HCT116 (cell line): ENCODE results near the gene SMNDC1. TPM values are rescaled to one million over a fixed set of nuclear protein-coding genes. Genes with fewer than 3 reads are reported as not detected.

Source experiments
- ATAC-seq: fragments of 200-7000 bp; cut with Tn5 transposase; 2 replicates; pipeline ENCODE4 v1.9.1; 2020; ENCODE audit warnings: mild to moderate bottlenecking, moderate library complexity
- BruUV-seq: library from RNA; stranded (reverse); fragments of 400-500 nt; replicated peaks from 2 replicates; lab custom pipeline; 2021; lab: Mats Ljungman, UMichigan
- CTCF ChIA-PET: fragments of 300-600 bp; sonication (Branson Sonifier 250); formaldehyde crosslinking; loops from one replicate; lab custom pipeline; 2021; ENCODE audit warnings: antibody characterized with exemption; lab: Charles Lee
- POLR2A ChIA-PET: fragments of 300-600, 350-600 bp; sonication (Branson Sonifier 250); formaldehyde crosslinking; loops from one replicate; lab custom pipeline; 2021; ENCODE audit warnings: antibody characterized with exemption; lab: Charles Lee
- RAD21 ChIA-PET, 2 experiments: fragments of 300-600 bp; sonication (Branson Sonifier 250); formaldehyde crosslinking; loops; one replicate each; lab custom pipeline; 2023; ENCODE audit warnings: low total read pairs in 2 of 2; ENCODE audit not compliant: uncharacterized antibody in 2 of 2, unreplicated experiment in 2 of 2, low non-redundant PET in 1 of 2; lab: Charles Lee
- DNase-seq: peaks from one replicate; pipeline ENCODE4 v3.0.0-alpha.2; 2010; ENCODE audit warnings: low read depth, low spot score
- H2AFZ ChIP-seq: fragments of 200-600 bp; shearing (Covaris generic), sonication (generic); 2 replicates; pipeline ENCODE4 v1.6.1; 2017; ENCODE audit warnings: low read depth, mixed run types, mixed read lengths, antibody characterized with exemption, low read length; ENCODE audit not compliant: poor library complexity, severe bottlenecking
- H3K27ac ChIP-seq: 2 replicates; pipeline ENCODE4 v1.5.1; 2012; ENCODE audit warnings: low read depth, low read length
- H3K27me3 ChIP-seq: fragments of 200-600 bp; sonication (generic); 2 replicates; pipeline ENCODE4 v1.6.1; 2016; ENCODE audit warnings: mixed run types, low read length, mixed read lengths; ENCODE audit not compliant: insufficient read depth
- H3K36me3 ChIP-seq, 2 experiments: fragments of 200-500 bp in 1 of 2; fragments of 200-600 bp in 1 of 2; sonication (Bioruptor generic) in 1 of 2; sonication (generic) in 1 of 2; 2 replicates each; pipeline versions ENCODE4 v1.5.1 to v1.6.1; 2014 to 2016; ENCODE audit warnings: low read length in 2 of 2, inconsistent platforms in 1 of 2, mixed read lengths in 1 of 2, mixed run types in 1 of 2; ENCODE audit not compliant: insufficient read depth in 2 of 2, control insufficient read depth in 1 of 2
- H3K4me1 ChIP-seq, 2 experiments: fragments of 200-600 bp in 1 of 2; sonication (generic) in 1 of 2; 2 replicates each; pipeline versions ENCODE4 v1.5.1 to v1.6.1; 2012 to 2017; ENCODE audit warnings: low read length in 2 of 2, inconsistent platforms in 1 of 2, mild to moderate bottlenecking in 1 of 2, mixed read lengths in 1 of 2, mixed run types in 1 of 2, moderate library complexity in 1 of 2; ENCODE audit not compliant: insufficient read depth in 2 of 2, control insufficient read depth in 1 of 2
- H3K4me2 ChIP-seq: fragments of 200-600 bp; sonication (generic); 2 replicates; pipeline ENCODE4 v1.6.1; 2017; ENCODE audit warnings: mixed run types, low read length, mixed read lengths
- H3K4me3 ChIP-seq, 2 experiments: fragments of 200-600 bp in 1 of 2; sonication (generic) in 1 of 2; replicated peaks in 1 of 2; 2 replicates each; pipeline ENCODE4 v1.5.1; 2011 to 2016; ENCODE audit warnings: low read length in 2 of 2, control low read depth in 1 of 2, low read depth in 1 of 2, mild to moderate bottlenecking in 1 of 2, mixed read lengths in 1 of 2, mixed run types in 1 of 2
- H3K79me2 ChIP-seq: fragments of 200-600 bp; sonication (generic); 2 replicates; pipeline ENCODE4 v1.6.1; 2017; ENCODE audit warnings: mild to moderate bottlenecking, mixed run types, low read length, moderate library complexity, mixed read lengths; ENCODE audit not compliant: insufficient read depth
- H3K9ac ChIP-seq: fragments of 200-600 bp; sonication (generic); 2 replicates; pipeline ENCODE4 v1.6.1; 2016; ENCODE audit warnings: low read length, mixed read lengths
- H3K9me2 ChIP-seq: fragments of 200-600 bp; sonication (generic), shearing (Covaris generic); 2 replicates; pipeline ENCODE4 v1.6.1; 2017; ENCODE audit warnings: mixed run types, mild to moderate bottlenecking, moderate library complexity; ENCODE audit not compliant: insufficient read depth
- H3K9me3 ChIP-seq, 2 experiments: fragments of 200-500 bp in 1 of 2; fragments of 200-600 bp in 1 of 2; sonication (Bioruptor generic) in 1 of 2; sonication (generic) in 1 of 2; 2 replicates each; pipeline ENCODE4 v1.6.1; 2014 to 2017; ENCODE audit warnings: low read length in 2 of 2, mixed read lengths in 2 of 2, inconsistent platforms in 1 of 2, low read depth in 1 of 2, mild to moderate bottlenecking in 1 of 2, mixed run types in 1 of 2, moderate library complexity in 1 of 2; ENCODE audit not compliant: control insufficient read depth in 1 of 2, insufficient read depth in 1 of 2
- H4K20me1 ChIP-seq: fragments of 200-600 bp; sonication (generic), shearing (Covaris generic); 2 replicates; pipeline ENCODE4 v1.6.1; 2017; ENCODE audit warnings: mixed run types, mild to moderate bottlenecking, moderate library complexity; ENCODE audit not compliant: insufficient read depth
- CBX3 ChIP-seq: IDR thresholded peaks from 2 replicates; pipeline ENCODE4 v1.6.1; 2012; ENCODE audit warnings: low read depth
- CEBPB ChIP-seq: IDR thresholded peaks from 2 replicates; pipeline ENCODE4 v1.6.1; 2012; ENCODE audit warnings: low read depth
- EGR1 ChIP-seq: IDR thresholded peaks from 2 replicates; pipeline ENCODE4 v1.6.1; 2012; ENCODE audit warnings: low read depth
- EZH2 ChIP-seq: fragments of 200-600 bp; sonication (generic); IDR thresholded peaks from 2 replicates; pipeline ENCODE4 v1.6.1; 2017; ENCODE audit warnings: antibody characterized with exemption, mixed run types
- EZH2phosphoT487 ChIP-seq: fragments of 200-600 bp; IDR thresholded peaks from 2 replicates; pipeline ENCODE4 v1.6.1; 2018; ENCODE audit warnings: antibody characterized with exemption, borderline replicate concordance
- JUND ChIP-seq: IDR thresholded peaks from 2 replicates; pipeline ENCODE4 v1.6.1; 2012
- POLR2A ChIP-seq: IDR thresholded peaks from 2 replicates; pipeline ENCODE4 v1.7.0; 2011; ENCODE audit warnings: borderline replicate concordance; ENCODE audit not compliant: insufficient read depth, insufficient read length; ENCODE audit errors: extremely low read depth
- POLR2AphosphoS5 ChIP-seq: IDR thresholded peaks from 2 replicates; pipeline ENCODE4 v1.6.1; 2011; ENCODE audit warnings: mild to moderate bottlenecking, low read depth, low read length, moderate library complexity
- RAD21 ChIP-seq: IDR thresholded peaks from 2 replicates; pipeline ENCODE4 v1.6.1; 2012; ENCODE audit warnings: low read depth, mild to moderate bottlenecking
- SIN3A ChIP-seq: IDR thresholded peaks from 2 replicates; pipeline ENCODE4 v1.6.1; 2012; ENCODE audit warnings: low read depth
- SP1 ChIP-seq: IDR thresholded peaks from 2 replicates; pipeline ENCODE4 v1.6.1; 2012; ENCODE audit warnings: low read depth
- SRF ChIP-seq: IDR thresholded peaks from 2 replicates; pipeline ENCODE4 v1.6.1; 2012; ENCODE audit warnings: low read depth
- TCF7L2 ChIP-seq: IDR thresholded peaks from 2 replicates; pipeline ENCODE4 v1.7.0; 2011; ENCODE audit warnings: borderline replicate concordance, inconsistent platforms; ENCODE audit not compliant: insufficient read depth, insufficient read length; ENCODE audit errors: extremely low read depth
- ZNF274 ChIP-seq: fragments of 200-500 bp; sonication (Bioruptor generic); IDR thresholded peaks from 2 replicates; pipeline ENCODE4 v1.6.1; 2014; ENCODE audit warnings: mild to moderate bottlenecking, low read depth, low read length, inconsistent platforms
- intact Hi-C: fragments of 100-400 bp; cut with micrococcal nuclease; formaldehyde crosslinking; loops from 2 replicates; pipeline ENCODE4 v1.10.0; 2022
- total RNA-seq: library from RNA; stranded (reverse); gene quantifications from one replicate; pipeline ENCODE4 v1.2.1, GENCODE V29; 2021; ENCODE audit not compliant: unreplicated experiment
- TF ChIP-seq, protein P1 (sequence below): IDR thresholded peaks from 2 replicates; pipeline ENCODE4 v1.6.1; 2012
- TF ChIP-seq, protein P2 (sequence below): IDR thresholded peaks from 2 replicates; pipeline ENCODE4 v1.6.1; 2011; ENCODE audit warnings: mild to moderate bottlenecking, low read length, moderate library complexity; ENCODE audit not compliant: insufficient replicate concordance; ENCODE audit errors: extremely low read depth
- TF ChIP-seq, protein P3 (sequence below), 3 experiments: fragments of 200-600 bp in 1 of 3; sonication (generic) in 1 of 3; IDR thresholded peaks in 2 of 3; conservative IDR thresholded peaks in 1 of 3; 2 replicates each; pipeline ENCODE4 v1.5.1; 2012 to 2017; ENCODE audit warnings: low read depth in 2 of 3, low read length in 2 of 3, antibody characterized with exemption in 1 of 3, borderline replicate concordance in 1 of 3, control low read depth in 1 of 3, mild to moderate bottlenecking in 1 of 3, mixed read lengths in 1 of 3, mixed run types in 1 of 3, moderate library complexity in 1 of 3; ENCODE audit not compliant: insufficient read depth in 1 of 3

SMNDC1 gene
- total RNA-seq, 1 experiment from 2014 or later: 61.7 TPM

DNA sequence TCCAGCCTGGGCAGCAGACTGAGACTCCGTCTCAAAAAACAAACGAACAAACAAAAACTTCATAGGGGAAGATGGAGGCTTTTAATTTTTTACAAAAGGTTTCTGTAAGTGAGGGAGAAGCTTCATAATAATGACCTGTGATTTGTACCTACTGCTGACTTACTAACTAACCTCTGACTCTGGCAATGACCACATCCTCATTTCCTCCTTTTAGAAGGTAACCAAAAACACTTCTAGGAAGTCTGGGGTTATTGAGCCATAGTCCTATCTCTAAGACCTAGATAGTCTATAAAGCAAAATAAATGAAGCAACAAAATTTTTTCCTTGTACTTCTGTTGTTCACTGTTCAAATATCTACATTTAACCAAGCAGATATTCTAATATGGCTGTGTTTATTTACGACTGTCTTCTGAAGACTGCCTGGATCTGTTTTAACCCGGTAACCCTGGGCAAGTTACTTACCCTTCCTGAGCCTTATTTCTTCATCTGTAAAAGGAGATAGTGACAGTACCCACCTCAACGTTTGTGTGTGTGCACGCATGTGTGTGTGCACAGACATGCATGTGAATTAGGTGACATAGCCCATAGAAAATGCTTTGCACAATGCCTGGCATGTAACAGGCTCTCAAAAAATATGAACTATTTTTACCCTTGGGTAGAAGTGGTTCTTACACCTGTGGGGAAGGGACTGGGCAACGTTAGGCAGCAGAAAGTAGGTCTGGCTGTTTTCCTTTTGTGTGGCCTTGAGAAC is 30.8 kb upstream of the SMNDC1 start:
- Histone ChIP-seq H3K4me1 (no peaks in the 10 kb centered on the region), H3K9ac (no peak overlapping the region), H3K9me2 (no peaks in the 10 kb centered on the region), H2AFZ (no peak overlapping the region), H3K4me2 (no peak overlapping the region), H3K27me3 (no peaks in the 10 kb centered on the region), H3K9me3 (peaks cover 4 to 9% of the 10 kb centered on the region in 2 experiments; a peak in 2 of 4 replicates), H4K20me1 (no peaks in the 10 kb centered on the region), H3K36me3 (no peaks in the 10 kb centered on the region), H3K27ac (no peak overlapping the region), H3K79me2 (no peaks in the 10 kb centered on the region), H3K4me3 (no peak overlapping the region)
- no TSS peak for BruUV-seq
- DNase-seq: no peak
- ChIA-PET CTCF (interaction anchor here (0.7 to 2.0 kb wide), 2 partner anchors 17 to 19 kb away, joined by 3 to 12 read pairs; no protein-coding TSS in a partner anchor), RAD21 (no interaction called here), POLR2A (interaction anchor here (0.6 kb wide), 1 partner anchor 82 kb away, joined by 3 read pairs; no protein-coding TSS in a partner anchor)
- no peak for ATAC-seq
- TF ChIP-seq EZH2 (no peak), RAD21 (no peak), EZH2phosphoT487 (no peak), SRF (no peak), POLR2A (no peak), CBX3 (no peak), ZNF274 (no peak), POLR2AphosphoS5 (no peak), CEBPB (no peak), SIN3A (no peak), SP1 (no peak), JUND (no peak), TCF7L2 (no peak), EGR1 (no peak)
- TF ChIP-seq, protein P1, sequence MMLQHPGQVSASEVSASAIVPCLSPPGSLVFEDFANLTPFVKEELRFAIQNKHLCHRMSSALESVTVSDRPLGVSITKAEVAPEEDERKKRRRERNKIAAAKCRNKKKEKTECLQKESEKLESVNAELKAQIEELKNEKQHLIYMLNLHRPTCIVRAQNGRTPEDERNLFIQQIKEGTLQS: no peak
- TF ChIP-seq, protein P2, sequence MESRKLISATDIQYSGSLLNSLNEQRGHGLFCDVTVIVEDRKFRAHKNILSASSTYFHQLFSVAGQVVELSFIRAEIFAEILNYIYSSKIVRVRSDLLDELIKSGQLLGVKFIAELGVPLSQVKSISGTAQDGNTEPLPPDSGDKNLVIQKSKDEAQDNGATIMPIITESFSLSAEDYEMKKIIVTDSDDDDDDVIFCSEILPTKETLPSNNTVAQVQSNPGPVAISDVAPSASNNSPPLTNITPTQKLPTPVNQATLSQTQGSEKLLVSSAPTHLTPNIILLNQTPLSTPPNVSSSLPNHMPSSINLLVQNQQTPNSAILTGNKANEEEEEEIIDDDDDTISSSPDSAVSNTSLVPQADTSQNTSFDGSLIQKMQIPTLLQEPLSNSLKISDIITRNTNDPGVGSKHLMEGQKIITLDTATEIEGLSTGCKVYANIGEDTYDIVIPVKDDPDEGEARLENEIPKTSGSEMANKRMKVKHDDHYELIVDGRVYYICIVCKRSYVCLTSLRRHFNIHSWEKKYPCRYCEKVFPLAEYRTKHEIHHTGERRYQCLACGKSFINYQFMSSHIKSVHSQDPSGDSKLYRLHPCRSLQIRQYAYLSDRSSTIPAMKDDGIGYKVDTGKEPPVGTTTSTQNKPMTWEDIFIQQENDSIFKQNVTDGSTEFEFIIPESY: no peak
- TF ChIP-seq, protein P3, sequence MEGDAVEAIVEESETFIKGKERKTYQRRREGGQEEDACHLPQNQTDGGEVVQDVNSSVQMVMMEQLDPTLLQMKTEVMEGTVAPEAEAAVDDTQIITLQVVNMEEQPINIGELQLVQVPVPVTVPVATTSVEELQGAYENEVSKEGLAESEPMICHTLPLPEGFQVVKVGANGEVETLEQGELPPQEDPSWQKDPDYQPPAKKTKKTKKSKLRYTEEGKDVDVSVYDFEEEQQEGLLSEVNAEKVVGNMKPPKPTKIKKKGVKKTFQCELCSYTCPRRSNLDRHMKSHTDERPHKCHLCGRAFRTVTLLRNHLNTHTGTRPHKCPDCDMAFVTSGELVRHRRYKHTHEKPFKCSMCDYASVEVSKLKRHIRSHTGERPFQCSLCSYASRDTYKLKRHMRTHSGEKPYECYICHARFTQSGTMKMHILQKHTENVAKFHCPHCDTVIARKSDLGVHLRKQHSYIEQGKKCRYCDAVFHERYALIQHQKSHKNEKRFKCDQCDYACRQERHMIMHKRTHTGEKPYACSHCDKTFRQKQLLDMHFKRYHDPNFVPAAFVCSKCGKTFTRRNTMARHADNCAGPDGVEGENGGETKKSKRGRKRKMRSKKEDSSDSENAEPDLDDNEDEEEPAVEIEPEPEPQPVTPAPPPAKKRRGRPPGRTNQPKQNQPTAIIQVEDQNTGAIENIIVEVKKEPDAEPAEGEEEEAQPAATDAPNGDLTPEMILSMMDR (IDR thresholded peaks at IDR 0.05 in 2 of 3, conservative IDR thresholded peaks at IDR 0.05 in 1 of 3; ENCODE audit: borderline replicate concordance in 1 of 3, insufficient read depth in 1 of 3, low read depth in 2 of 3, low read length in 2 of 3): no peak
- intact Hi-C loops: no loop called here
